ENCODE data around the gene DOCK8. TPM values are rescaled to one million over a fixed set of nuclear protein-coding genes. Genes with fewer than 3 reads are reported as not detected.

The DOCK8 gene
- total and polyA plus RNA-seq, 2 of the 4 experiments (the other 2 are of a cell fraction) = not detected

DNA sequence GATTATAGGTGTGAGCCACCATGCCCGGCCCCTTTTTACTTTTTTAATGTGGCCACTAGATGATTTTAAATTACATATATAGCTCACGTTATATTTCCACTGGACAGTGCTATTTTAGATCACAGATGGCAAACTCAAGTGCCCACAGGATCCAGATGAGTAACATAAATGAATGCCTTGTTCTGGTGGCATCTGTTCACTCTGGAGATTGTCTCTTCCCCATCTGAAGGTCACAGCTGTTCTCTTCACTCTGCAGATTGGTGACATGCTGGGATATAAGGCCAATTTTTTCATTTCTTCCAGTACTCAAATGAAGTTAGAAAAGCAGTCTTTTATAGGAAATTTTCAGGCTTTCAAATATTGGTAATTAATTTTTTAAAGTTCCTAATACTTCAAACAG, 160.1 kb downstream of the DOCK8 start:
- no peak for DNase-seq
- BruUV-seq (replicated peaks) = no TSS peak
- no peaks in the 10 kb centered on the region for H4K20me1 ChIP-seq (ENCODE audit: insufficient read depth, low read length)
- H2BK20ac ChIP-seq (ENCODE audit: low read depth, low read length) = no peak overlapping the region
- H4K5ac ChIP-seq (ENCODE audit: low read depth, low read length) = no peak overlapping the region
- H3K9me3 ChIP-seq (ENCODE audit: control insufficient read depth, insufficient read depth, low read length) = no peaks in the 10 kb centered on the region
- no peak overlapping the region for H2AK5ac ChIP-seq (ENCODE audit: low read depth, low read length)
- no peak overlapping the region for H3K4me2 ChIP-seq (ENCODE audit: low read depth, low read length)
- no peaks in the 10 kb centered on the region for H3K9me1 ChIP-seq (ENCODE audit: insufficient read depth, low read length)
- CTCF ChIA-PET = no interaction called here
- ATAC-seq (ENCODE audit: low read depth) = no peak
- WGBS, 2 experiments (ENCODE audit: extremely low coverage in 2 of 2, insufficient read length in 1 of 2) = no CpG with 5 or more reads among the region's 2 CpGs
- no peak overlapping the region for H4K91ac ChIP-seq (ENCODE audit: insufficient read depth, low read depth, low read length)
- H3K23ac ChIP-seq (ENCODE audit: low read depth, low read length) = no peak overlapping the region
- H2BK15ac ChIP-seq (ENCODE audit: low read depth, low read length) = no peak overlapping the region
- no peak overlapping the region for H3K18ac ChIP-seq (ENCODE audit: low read depth, low read length)
- H3K4me3 ChIP-seq (ENCODE audit: insufficient read depth, low read depth, low read length) = no peak overlapping the region
- no peak overlapping the region for H2AFZ ChIP-seq (replicated peaks; ENCODE audit: low read length, poor library complexity)
- no peak overlapping the region for H2BK5ac ChIP-seq (ENCODE audit: low read depth, low read length, poor library complexity, severe bottlenecking)
- H2BK120ac ChIP-seq (ENCODE audit: low read depth, low read length) = no peak overlapping the region
- intact Hi-C loops (cut with micrococcal nuclease) (no loop called here), dilution Hi-C loops (cut with HindIII; ENCODE audit: low sequenced_read_pairs, unreplicated experiment) (no loop called here), in situ Hi-C loops (cut with MboI; ENCODE audit: low sequenced_read_pairs) (no loop called here)
- no peak for TF ChIP-seq RCOR1 (IDR thresholded peaks at IDR 0.05; ENCODE audit: insufficient replicate concordance, low read length)
- no peak for TF ChIP-seq MAZ (IDR thresholded peaks at IDR 0.05; ENCODE audit: borderline replicate concordance, low read depth, low read length)
- no peak for TF ChIP-seq POLR2A (IDR thresholded peaks at IDR 0.05; ENCODE audit: low read depth, low read length)
- no peak for TF ChIP-seq BHLHE40 (IDR thresholded peaks at IDR 0.05; ENCODE audit: low read depth, low read length)
- no peak for TF ChIP-seq RFX5 (IDR thresholded peaks at IDR 0.05; ENCODE audit: low read depth, low read length)
- TF ChIP-seq MXI1 (IDR thresholded peaks at IDR 0.05; ENCODE audit: borderline replicate concordance, low read depth, low read length) = no peak
- TF ChIP-seq, protein P1, sequence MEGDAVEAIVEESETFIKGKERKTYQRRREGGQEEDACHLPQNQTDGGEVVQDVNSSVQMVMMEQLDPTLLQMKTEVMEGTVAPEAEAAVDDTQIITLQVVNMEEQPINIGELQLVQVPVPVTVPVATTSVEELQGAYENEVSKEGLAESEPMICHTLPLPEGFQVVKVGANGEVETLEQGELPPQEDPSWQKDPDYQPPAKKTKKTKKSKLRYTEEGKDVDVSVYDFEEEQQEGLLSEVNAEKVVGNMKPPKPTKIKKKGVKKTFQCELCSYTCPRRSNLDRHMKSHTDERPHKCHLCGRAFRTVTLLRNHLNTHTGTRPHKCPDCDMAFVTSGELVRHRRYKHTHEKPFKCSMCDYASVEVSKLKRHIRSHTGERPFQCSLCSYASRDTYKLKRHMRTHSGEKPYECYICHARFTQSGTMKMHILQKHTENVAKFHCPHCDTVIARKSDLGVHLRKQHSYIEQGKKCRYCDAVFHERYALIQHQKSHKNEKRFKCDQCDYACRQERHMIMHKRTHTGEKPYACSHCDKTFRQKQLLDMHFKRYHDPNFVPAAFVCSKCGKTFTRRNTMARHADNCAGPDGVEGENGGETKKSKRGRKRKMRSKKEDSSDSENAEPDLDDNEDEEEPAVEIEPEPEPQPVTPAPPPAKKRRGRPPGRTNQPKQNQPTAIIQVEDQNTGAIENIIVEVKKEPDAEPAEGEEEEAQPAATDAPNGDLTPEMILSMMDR (conservative IDR thresholded peaks at IDR 0.05; ENCODE audit: low read depth, low read length) = no peak
- TF ChIP-seq FOS (IDR thresholded peaks at IDR 0.05; ENCODE audit: low read depth, low read length) = no peak
- no peak for TF ChIP-seq RAD21 (IDR thresholded peaks at IDR 0.05; ENCODE audit: low read length)
- no peak for TF ChIP-seq SMC3 (IDR thresholded peaks at IDR 0.05; ENCODE audit: low read depth, low read length)
- TF ChIP-seq, protein P2, sequence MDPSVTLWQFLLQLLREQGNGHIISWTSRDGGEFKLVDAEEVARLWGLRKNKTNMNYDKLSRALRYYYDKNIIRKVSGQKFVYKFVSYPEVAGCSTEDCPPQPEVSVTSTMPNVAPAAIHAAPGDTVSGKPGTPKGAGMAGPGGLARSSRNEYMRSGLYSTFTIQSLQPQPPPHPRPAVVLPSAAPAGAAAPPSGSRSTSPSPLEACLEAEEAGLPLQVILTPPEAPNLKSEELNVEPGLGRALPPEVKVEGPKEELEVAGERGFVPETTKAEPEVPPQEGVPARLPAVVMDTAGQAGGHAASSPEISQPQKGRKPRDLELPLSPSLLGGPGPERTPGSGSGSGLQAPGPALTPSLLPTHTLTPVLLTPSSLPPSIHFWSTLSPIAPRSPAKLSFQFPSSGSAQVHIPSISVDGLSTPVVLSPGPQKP (IDR thresholded peaks at IDR 0.05; ENCODE audit: borderline replicate concordance, low read depth, low read length) = no peak
- TF ChIP-seq CEBPB (IDR thresholded peaks at IDR 0.05; ENCODE audit: low read depth, low read length) = no peak
- TF ChIP-seq MAFK (IDR thresholded peaks at IDR 0.05; ENCODE audit: low read depth, low read length) = no peak
- TF ChIP-seq NFE2L2 (IDR thresholded peaks at IDR 0.05; ENCODE audit: low read depth, low read length) = no peak
- TF ChIP-seq, protein P3, sequence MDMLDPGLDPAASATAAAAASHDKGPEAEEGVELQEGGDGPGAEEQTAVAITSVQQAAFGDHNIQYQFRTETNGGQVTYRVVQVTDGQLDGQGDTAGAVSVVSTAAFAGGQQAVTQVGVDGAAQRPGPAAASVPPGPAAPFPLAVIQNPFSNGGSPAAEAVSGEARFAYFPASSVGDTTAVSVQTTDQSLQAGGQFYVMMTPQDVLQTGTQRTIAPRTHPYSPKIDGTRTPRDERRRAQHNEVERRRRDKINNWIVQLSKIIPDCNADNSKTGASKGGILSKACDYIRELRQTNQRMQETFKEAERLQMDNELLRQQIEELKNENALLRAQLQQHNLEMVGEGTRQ (IDR thresholded peaks at IDR 0.05; ENCODE audit: low read depth, low read length) = no peak
- no peak for TF ChIP-seq CHD1 (IDR thresholded peaks at IDR 0.05; ENCODE audit: low read depth, low read length)
- no peaks in the 10 kb centered on the region for H3K79me1 ChIP-seq (ENCODE audit: low read depth in 1 of 2, low read length in 2 of 2)
- H3K14ac ChIP-seq (replicated peaks; ENCODE audit: low read depth, low read length) = no peak overlapping the region
- POLR2A ChIA-PET (ENCODE audit: unreplicated experiment) = no interaction called here
- no peak overlapping the region for H2AK9ac ChIP-seq (replicated peaks; ENCODE audit: low read depth, low read length, poor library complexity)
- H3K27me3 ChIP-seq (ENCODE audit: control insufficient read depth, insufficient read depth, low read length) = peaks cover 3% of the 10 kb centered on the region; the same call in 1 of the 2 replicates
- no peak overlapping the region for H3K56ac ChIP-seq (ENCODE audit: extremely low read depth, insufficient read depth, low read length)
- H4K8ac ChIP-seq (ENCODE audit: low read depth in 2 of 2, low read length in 2 of 2) = no peak overlapping the region
- H3K27ac ChIP-seq (ENCODE audit: insufficient read depth, low read length) = no peak overlapping the region
- no peaks in the 10 kb centered on the region for H3K36me3 ChIP-seq (ENCODE audit: control insufficient read depth, insufficient read depth, low read length)
- no peak overlapping the region for H3K9ac ChIP-seq (ENCODE audit: low read depth, low read length)
- no peak overlapping the region for H3K4ac ChIP-seq (ENCODE audit: low read depth, low read length)
- H3K4me1 ChIP-seq (ENCODE audit: control insufficient read depth, insufficient read depth, low read length) = no peaks in the 10 kb centered on the region
